BJ (cell line): ENCODE results near the gene UBXN4. TPM values are rescaled to one million over a fixed set of nuclear protein-coding genes. Genes with fewer than 3 reads are reported as not detected.

Source experiments
- CTCF ChIA-PET: fragments of 350-600 bp; formaldehyde crosslinking; extraction: SDS; loops from one replicate; lab custom pipeline; 2021; ENCODE audit warnings: antibody characterized with exemption, inconsistent platforms; lab: Yijun Ruan, JAX
- POLR2A ChIA-PET: fragments of 300-600 bp; sonication (Branson Sonifier 250); formaldehyde crosslinking; extraction: SDS; loops from one replicate; lab custom pipeline; 2021; ENCODE audit warnings: antibody characterized with exemption; lab: Charles Lee
- DNase-seq: peaks from one replicate; pipeline ENCODE4 v3.0.0-alpha.2; 2011; ENCODE audit warnings: low read depth
- H3K27me3 ChIP-seq: 2 replicates; pipeline ENCODE4 v1.6.0; 2011; ENCODE audit warnings: low read length; ENCODE audit not compliant: control insufficient read depth, insufficient read depth
- H3K36me3 ChIP-seq: 2 replicates; pipeline ENCODE4 v1.5.1; 2011; ENCODE audit warnings: low read length; ENCODE audit not compliant: control insufficient read depth, insufficient read depth
- H3K4me3 ChIP-seq: 2 replicates; pipeline ENCODE4 v1.5.1; 2011; ENCODE audit warnings: low read depth, mild to moderate bottlenecking, control low read depth, low read length
- CTCF ChIP-seq: IDR thresholded peaks from 2 replicates; pipeline ENCODE4 v1.5.1; 2011; ENCODE audit warnings: low read depth, mild to moderate bottlenecking, control low read depth, inconsistent platforms, low read length, moderate library complexity; ENCODE audit not compliant: insufficient read depth
- polyA plus RNA-seq: library from polyadenylated mRNA; depleted of rRNA; stranded (reverse); fragments of >200 nt; gene quantifications from 2 replicates; pipeline ENCODE4 v1.2.3, GENCODE V29; 2011

The UBXN4 gene
- polyA plus RNA-seq, 1 experiment, result 51.1 TPM

- POLR2A ChIA-PET, result interaction anchor here (0.6 kb wide), 1 partner anchor 184 kb away, joined by 3 read pairs; no protein-coding TSS in a partner anchor
- Histone ChIP-seq H3K36me3 (peaks cover 13% of the 10 kb centered on the region), H3K27me3 (no peaks in the 10 kb centered on the region), H3K4me3 (no peak overlapping the region)
- CTCF ChIA-PET, result interaction anchor here (1.3 kb wide), 1 partner anchor 24 kb away, joined by 5 read pairs; no protein-coding TSS in a partner anchor
- no peak for DNase-seq
- no peak for TF ChIP-seq CTCF
These were observed 31.7 kb downstream of the UBXN4 start for GRCh38 chr2:135773319-135773718.

- H3K36me3 ChIP-seq, result peaks cover 11% of the 10 kb centered on the region
- H3K4me3 ChIP-seq, result no peak overlapping the region
- POLR2A ChIA-PET, result no interaction called here
- H3K27me3 ChIP-seq, result no peaks in the 10 kb centered on the region
- no peak for TF ChIP-seq CTCF
- DNase-seq, result no peak
- CTCF ChIA-PET, result interaction anchor here (1.3 kb wide), 1 partner anchor 24 kb away, joined by 5 read pairs; no protein-coding TSS in a partner anchor
These were observed 32.3 kb downstream of the UBXN4 start for GRCh38 chr2:135773917-135774316.

GRCh38 chr2:135775420-135775819 lies 33.8 kb downstream of the UBXN4 start:
- Histone ChIP-seq H3K27me3 (no peaks in the 10 kb centered on the region), H3K4me3 (no peak overlapping the region), H3K36me3 (peaks cover 14% of the 10 kb centered on the region)
- POLR2A ChIA-PET, result no interaction called here
- TF ChIP-seq CTCF, result no peak
- CTCF ChIA-PET, result no interaction called here
- no peak for DNase-seq

GRCh38 chr2:135776367-135776766 lies 34.7 kb downstream of the UBXN4 start:
- Histone ChIP-seq H3K36me3 (peaks cover 12% of the 10 kb centered on the region), H3K4me3 (no peak overlapping the region), H3K27me3 (no peaks in the 10 kb centered on the region)
- ChIA-PET CTCF (no interaction called here), POLR2A (no interaction called here)
- no peak for DNase-seq
- TF ChIP-seq CTCF, result no peak

GRCh38 chr2:135782231-135782630 lies 40.6 kb downstream of the UBXN4 start:
- DNase-seq, result no peak
- Histone ChIP-seq H3K27me3 (no peaks in the 10 kb centered on the region), H3K4me3 (no peak overlapping the region), H3K36me3 (peaks cover 10% of the 10 kb centered on the region)
- ChIA-PET POLR2A (no interaction called here), CTCF (interaction anchor here (1.1 to 5.5 kb wide), 4 partner anchors 10 to 41 kb away, joined by 3 to 39 read pairs (median 4); partner anchors contain the start of gene UBXN4)
- no peak for TF ChIP-seq CTCF
